Measurements from ENCODE around the gene WASHC4. TPM values are rescaled to one million over a fixed set of nuclear protein-coding genes. Genes with fewer than 3 reads are reported as not detected.

The WASHC4 gene
- total and polyA plus RNA-seq, 2 donors (not counting 3 experiments of a cell fraction or from before 2014, with no cell fraction given), result 30.4 to 123 TPM

DNA sequence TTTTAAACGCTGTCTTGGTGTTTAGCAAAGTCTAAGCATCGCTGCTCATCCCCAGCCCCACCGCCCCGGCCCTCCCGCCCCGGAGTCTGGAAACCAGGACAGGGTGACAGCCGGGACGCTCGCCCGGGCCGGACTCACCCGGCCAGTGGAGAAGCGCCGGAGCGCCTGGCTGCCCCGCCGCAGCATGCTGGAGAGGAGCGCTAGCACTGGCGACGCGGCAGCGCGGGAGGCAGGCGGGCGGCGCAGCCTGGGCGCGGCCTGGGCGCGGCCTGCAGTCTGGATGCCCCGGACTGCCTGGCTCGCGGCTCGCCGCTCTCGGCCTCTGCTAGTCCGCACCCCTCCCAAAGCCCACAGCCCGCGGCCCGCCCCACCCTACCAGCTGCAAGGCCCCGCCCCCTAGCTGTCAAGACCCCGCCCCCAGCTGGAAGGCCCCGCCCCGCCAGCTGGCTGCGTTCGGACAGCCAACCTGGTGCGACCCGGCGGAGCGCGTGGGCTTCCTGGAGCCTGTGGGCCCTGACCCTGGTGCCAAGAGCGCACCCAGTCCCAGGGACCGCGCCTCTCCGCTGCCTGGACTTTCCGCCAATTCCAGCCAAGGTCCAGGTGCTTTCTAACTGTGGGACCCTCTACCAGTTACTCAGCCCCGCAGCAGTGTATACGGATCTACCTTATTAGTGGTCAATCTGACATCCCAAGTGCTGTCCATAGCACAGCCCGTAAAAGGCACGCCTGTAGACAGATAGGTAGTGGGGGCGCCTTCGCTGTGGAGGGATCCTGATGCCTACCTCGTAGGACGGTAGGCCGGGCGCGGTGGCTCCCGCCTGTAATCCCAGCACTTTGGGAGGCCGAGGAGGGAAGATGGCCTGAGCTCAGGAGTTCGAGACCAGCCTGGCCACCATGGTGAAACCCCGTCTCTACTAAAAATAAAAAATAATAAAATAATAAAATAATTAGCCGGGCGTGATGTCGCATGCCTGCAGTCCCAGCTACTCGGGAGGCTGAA lies 23.0 kb upstream of the WASHC4 start, which contains the start of gene ALDH1L2:
Gene ALDH1L2, minus strand, starts transcription at position 208 of the 1,000 bp plus-strand sequence. Its CDS starts 22 bp downstream, at position 186.
- Histone ChIP-seq H3K27ac (ENCODE audit: insufficient read depth, low read depth, low read length) (no peak within 1 kb of the TSS), H3K4me3 (replicated peaks in 1 of 3; ENCODE audit: insufficient read depth in 1 of 3, low read depth in 1 of 3, low read length in 3 of 3) (peak within 1 kb of the TSS; percentile 2 to 37 (median 21)), H3K9me3 (replicated peaks; ENCODE audit: control insufficient read depth, insufficient read depth, low read length) (no peaks in the 10 kb centered on the region), H2AFZ (ENCODE audit: low read depth, low read length) (peak within 1 kb of the TSS; percentile 62), H3K4me1 (ENCODE audit: control insufficient read depth, extremely low read depth, insufficient read depth, low read length) (peaks cover 6% of the 10 kb centered on the region), H3K27me3 (ENCODE audit: control insufficient read depth in 2 of 2, insufficient read depth in 2 of 2, low read length in 2 of 2) (peaks cover 0 to under 1% of the 10 kb centered on the region in 2 experiments), H3K9me1 (replicated peaks; ENCODE audit: control insufficient read depth, extremely low read depth, insufficient read depth, low read length) (no peaks in the 10 kb centered on the region), H3K36me3 (ENCODE audit: control insufficient read depth in 2 of 2, extremely low read depth in 1 of 2, insufficient read depth in 2 of 2, low read length in 2 of 2) (no peaks in the 10 kb centered on the region), H3K4me2 (ENCODE audit: insufficient read depth, low read length) (peak within 1 kb of the TSS; percentile 58), H4K20me1 (replicated peaks; ENCODE audit: control insufficient read depth, extremely low read depth, insufficient read depth, low read length) (no peaks in the 10 kb centered on the region), H3K79me2 (ENCODE audit: control insufficient read depth, insufficient read depth, low read length) (no peaks in the 10 kb centered on the region), H3K9ac (replicated peaks; ENCODE audit: extremely low read depth, insufficient read depth, low read length) (peak within 1 kb of the TSS; percentile 7)
- intact Hi-C loops (cut with micrococcal nuclease), result loop anchor here (2.0 kb wide), 1 partner anchor 22 kb away; the partner anchor contains the start of gene WASHC4
- dilution Hi-C loops (cut with MboI; ENCODE audit: extremely low pct_ligation_motif_present, low sequenced_read_pairs), result no loop called here
- ChIA-PET POLR2A (interaction anchor here (0.7 kb wide), 1 partner anchor 286 kb away, joined by 6 read pairs; no protein-coding TSS in a partner anchor), CTCF (interaction anchor here (0.9 to 2.0 kb wide), 4 partner anchors 14 to 703 kb away, joined by 4 to 8 read pairs (median 6); partner anchors contain the start of gene WASHC4)
- FAIRE-seq (peak; percentile 67), DNase-seq (ENCODE audit: low read depth, low spot score) (peak; percentile 77)
- TF ChIP-seq POLR2AphosphoS5 (IDR thresholded peaks at IDR 0.05; ENCODE audit: insufficient read depth, low read depth, low read length) (peak; percentile 41), FOS (IDR thresholded peaks at IDR 0.05; ENCODE audit: borderline replicate concordance, insufficient read depth, low read length) (no peak)
- BruUV-seq (replicated peaks), result no TSS peak

DNA sequence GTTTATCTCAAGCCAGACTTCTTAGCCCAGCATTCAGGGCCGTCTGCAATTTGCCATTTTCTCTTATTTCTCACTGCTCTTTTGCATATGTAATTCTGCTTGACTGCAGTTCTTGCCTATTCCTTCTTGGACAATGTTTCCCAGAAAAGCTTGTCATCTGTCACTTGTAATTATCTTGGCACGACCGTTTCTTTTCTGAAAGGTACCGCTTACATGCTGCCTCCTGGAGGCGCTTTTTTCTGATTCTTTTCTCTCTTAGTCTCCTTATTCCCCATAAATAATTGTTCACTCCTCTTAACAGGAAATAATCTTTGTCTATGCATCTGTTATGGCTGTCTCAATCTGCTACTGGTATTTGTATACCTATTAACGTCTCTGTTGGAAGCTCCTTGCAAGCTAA lies 22.0 kb upstream of the WASHC4 start:
- FAIRE-seq (no peak), DNase-seq (ENCODE audit: low read depth, low spot score) (no peak)
- Histone ChIP-seq H3K9me3 (replicated peaks; ENCODE audit: control insufficient read depth, insufficient read depth, low read length) (no peaks in the 10 kb centered on the region), H3K9ac (replicated peaks; ENCODE audit: extremely low read depth, insufficient read depth, low read length) (no peak overlapping the region), H3K9me1 (replicated peaks; ENCODE audit: control insufficient read depth, extremely low read depth, insufficient read depth, low read length) (no peaks in the 10 kb centered on the region), H3K79me2 (ENCODE audit: control insufficient read depth, insufficient read depth, low read length) (no peaks in the 10 kb centered on the region), H2AFZ (ENCODE audit: low read depth, low read length) (no peak overlapping the region), H3K36me3 (ENCODE audit: control insufficient read depth in 2 of 2, extremely low read depth in 1 of 2, insufficient read depth in 2 of 2, low read length in 2 of 2) (no peaks in the 10 kb centered on the region), H3K4me3 (replicated peaks in 1 of 3; ENCODE audit: insufficient read depth in 1 of 3, low read depth in 1 of 3, low read length in 3 of 3) (no peak overlapping the region), H3K4me1 (ENCODE audit: control insufficient read depth, extremely low read depth, insufficient read depth, low read length) (peaks cover 6% of the 10 kb centered on the region), H3K27ac (ENCODE audit: insufficient read depth, low read depth, low read length) (no peak overlapping the region), H4K20me1 (replicated peaks; ENCODE audit: control insufficient read depth, extremely low read depth, insufficient read depth, low read length) (no peaks in the 10 kb centered on the region), H3K4me2 (ENCODE audit: insufficient read depth, low read length) (no peak overlapping the region), H3K27me3 (ENCODE audit: control insufficient read depth in 2 of 2, insufficient read depth in 2 of 2, low read length in 2 of 2) (peaks cover 3 to 8% of the 10 kb centered on the region in 2 experiments)
- CTCF ChIA-PET, result interaction anchor here (0.9 to 1.5 kb wide), 2 partner anchors 15 to 703 kb away, joined by 3 to 5 read pairs; no protein-coding TSS in a partner anchor
- intact Hi-C loops (cut with micrococcal nuclease) (loop anchor here (2.0 kb wide), 1 partner anchor 21 kb away; the partner anchor contains the start of gene WASHC4), dilution Hi-C loops (cut with MboI; ENCODE audit: extremely low pct_ligation_motif_present, low sequenced_read_pairs) (no loop called here)
- BruUV-seq (replicated peaks), result no TSS peak
- POLR2A ChIA-PET, result no interaction called here
- TF ChIP-seq, protein P1, sequence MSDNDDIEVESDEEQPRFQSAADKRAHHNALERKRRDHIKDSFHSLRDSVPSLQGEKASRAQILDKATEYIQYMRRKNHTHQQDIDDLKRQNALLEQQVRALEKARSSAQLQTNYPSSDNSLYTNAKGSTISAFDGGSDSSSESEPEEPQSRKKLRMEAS (IDR thresholded peaks at IDR 0.05; ENCODE audit: insufficient read depth, insufficient read length), result no peak
- TF ChIP-seq FOS (IDR thresholded peaks at IDR 0.05; ENCODE audit: borderline replicate concordance, insufficient read depth, low read length), result no peak
- TF ChIP-seq GATA2 (IDR thresholded peaks at IDR 0.05; ENCODE audit: insufficient read depth, insufficient read length, low read depth, low read length), result no peak
- no peak for TF ChIP-seq JUN (IDR thresholded peaks at IDR 0.05; ENCODE audit: borderline replicate concordance, insufficient read depth, insufficient read length, low read depth)
- TF ChIP-seq EZH2 (IDR thresholded peaks at IDR 0.05; ENCODE audit: borderline replicate concordance, low read depth, low read length, severe bottlenecking), result no peak
- TF ChIP-seq, protein P2, sequence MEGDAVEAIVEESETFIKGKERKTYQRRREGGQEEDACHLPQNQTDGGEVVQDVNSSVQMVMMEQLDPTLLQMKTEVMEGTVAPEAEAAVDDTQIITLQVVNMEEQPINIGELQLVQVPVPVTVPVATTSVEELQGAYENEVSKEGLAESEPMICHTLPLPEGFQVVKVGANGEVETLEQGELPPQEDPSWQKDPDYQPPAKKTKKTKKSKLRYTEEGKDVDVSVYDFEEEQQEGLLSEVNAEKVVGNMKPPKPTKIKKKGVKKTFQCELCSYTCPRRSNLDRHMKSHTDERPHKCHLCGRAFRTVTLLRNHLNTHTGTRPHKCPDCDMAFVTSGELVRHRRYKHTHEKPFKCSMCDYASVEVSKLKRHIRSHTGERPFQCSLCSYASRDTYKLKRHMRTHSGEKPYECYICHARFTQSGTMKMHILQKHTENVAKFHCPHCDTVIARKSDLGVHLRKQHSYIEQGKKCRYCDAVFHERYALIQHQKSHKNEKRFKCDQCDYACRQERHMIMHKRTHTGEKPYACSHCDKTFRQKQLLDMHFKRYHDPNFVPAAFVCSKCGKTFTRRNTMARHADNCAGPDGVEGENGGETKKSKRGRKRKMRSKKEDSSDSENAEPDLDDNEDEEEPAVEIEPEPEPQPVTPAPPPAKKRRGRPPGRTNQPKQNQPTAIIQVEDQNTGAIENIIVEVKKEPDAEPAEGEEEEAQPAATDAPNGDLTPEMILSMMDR (IDR thresholded peaks at IDR 0.05; ENCODE audit: extremely low read depth in 1 of 2, insufficient read depth in 1 of 2, low read depth in 1 of 2, low read length in 2 of 2), result no peak
- no peak for TF ChIP-seq MYC (IDR thresholded peaks at IDR 0.05; ENCODE audit: low read depth, low read length)
- no peak for TF ChIP-seq POLR2AphosphoS5 (IDR thresholded peaks at IDR 0.05; ENCODE audit: insufficient read depth, low read depth, low read length)
- TF ChIP-seq POLR2A (IDR thresholded peaks at IDR 0.05; ENCODE audit: low read depth, low read length), result no peak
